HepG2 (cell line): ENCODE measurements around the gene ELP5. TPM values are rescaled to one million over a fixed set of nuclear protein-coding genes. Genes with fewer than 3 reads are reported as not detected.
A peak's percentile ranks its signal among the peaks of the same experiment; 100 is the strongest.

Source experiments
- ATF5 ChIP-seq: sonication (generic); formaldehyde crosslinking; IDR thresholded peaks from 2 replicates; pipeline ENCODE4 v1.4.0; 2020; ENCODE audit warnings: mild to moderate bottlenecking, low read depth, missing genetic modification reagents
- ATF7-NPFF ChIP-seq: sonication (generic); formaldehyde crosslinking; IDR thresholded peaks from 2 replicates; pipeline ENCODE4 v1.8.1; 2023; ENCODE audit warnings: mild to moderate bottlenecking, low read depth, missing genetic modification reagents, moderate library complexity
- EP300 ChIP-seq, 3 experiments: sonication (generic) in 1 of 3; formaldehyde crosslinking in 1 of 3; IDR thresholded peaks; 2 replicates each; pipeline versions ENCODE4 v1.5.1 to v1.6.1; 2011 to 2020; ENCODE audit warnings: low read depth in 2 of 3, low read length in 2 of 3, borderline replicate concordance in 1 of 3, improper control_type of control experiment in 1 of 3, mild to moderate bottlenecking in 1 of 3, missing genetic modification reagents in 1 of 3, moderate library complexity in 1 of 3
- HNRNPK ChIP-seq: fragments of 200-400 bp; formaldehyde crosslinking; IDR thresholded peaks from 2 replicates; pipeline ENCODE4 v1.6.1; 2018; ENCODE audit warnings: low read length, low read depth, moderate library complexity, mild to moderate bottlenecking; ENCODE audit not compliant: poor library complexity, severe bottlenecking
- JUN ChIP-seq: sonication (generic); formaldehyde crosslinking; IDR thresholded peaks from 2 replicates; pipeline ENCODE4 v1.4.0; 2020; ENCODE audit warnings: mild to moderate bottlenecking, missing genetic modification reagents
- MTF1 ChIP-seq: sonication (generic); formaldehyde crosslinking; IDR thresholded peaks from 2 replicates; pipeline ENCODE4 v1.5.0; 2020; ENCODE audit warnings: missing genetic modification reagents
- NFYC ChIP-seq: IDR thresholded peaks from 2 replicates; pipeline ENCODE4 v1.6.1; 2016; ENCODE audit warnings: missing genetic modification reagents, missing compliant biosample characterization
- PCBP1 ChIP-seq: fragments of 200-400 bp; formaldehyde crosslinking; IDR thresholded peaks from 2 replicates; pipeline ENCODE4 v1.6.1; 2017; ENCODE audit warnings: mild to moderate bottlenecking, low read depth, low read length, borderline replicate concordance
- RFX5 ChIP-seq: IDR thresholded peaks from 2 replicates; pipeline ENCODE4 v1.6.1; 2011; ENCODE audit warnings: low read depth, low read length, improper control_type of control experiment
- SIX1 ChIP-seq: sonication (generic); formaldehyde crosslinking; IDR thresholded peaks from 2 replicates; pipeline ENCODE4 v1.4.0; 2020; ENCODE audit warnings: missing genetic modification reagents, borderline replicate concordance
- ZGPAT ChIP-seq: IDR thresholded peaks from 2 replicates; pipeline ENCODE4 v1.6.1; 2016; ENCODE audit warnings: mild to moderate bottlenecking
- ZNF280D ChIP-seq: sonication (generic); formaldehyde crosslinking; IDR thresholded peaks from 2 replicates; pipeline ENCODE4 v1.5.1; 2020; ENCODE audit warnings: mild to moderate bottlenecking, missing genetic modification reagents
- ZNF331 ChIP-seq: sonication (generic); formaldehyde crosslinking; IDR thresholded peaks from 2 replicates; pipeline ENCODE4 v1.4.0; 2020; ENCODE audit warnings: missing genetic modification reagents
- ZNF547 ChIP-seq: sonication (generic); formaldehyde crosslinking; IDR thresholded peaks from 2 replicates; pipeline ENCODE4 v1.5.1; 2020; ENCODE audit warnings: mild to moderate bottlenecking, missing genetic modification reagents
- ZNF572 ChIP-seq: sonication (generic); formaldehyde crosslinking; IDR thresholded peaks from 2 replicates; pipeline ENCODE4 v1.5.1; 2020; ENCODE audit warnings: mild to moderate bottlenecking, missing genetic modification reagents
- polyA plus RNA-seq, 8 experiments: library from polyadenylated mRNA; depleted of rRNA in 3 of 8; stranded (reverse) in 7 of 8; unstranded in 1 of 8; fragments of >200 nt; fragmentation: Illumina TruSeq in 4 of 8; extraction: Trizol in 4 of 8; gene quantifications; 2 replicates each; pipeline versions ENCODE4 v1.2.1 to v1.2.3, GENCODE V29; 2011 to 2016; ENCODE audit warnings: low read depth in 4 of 8, missing spikeins in 1 of 8, mixed read lengths in 1 of 8; ENCODE audit not compliant: insufficient read depth in 1 of 8
- total RNA-seq, 5 experiments: library from RNA; depleted of rRNA; stranded (reverse); fragments of >200 nt; fragmentation: Illumina TruSeq; extraction: Trizol; gene quantifications; 2 replicates each; pipeline ENCODE4 v1.2.3, GENCODE V29; 2016; ENCODE audit warnings: low read depth in 1 of 5

Gene ELP5
- total and polyA plus RNA-seq, 2 of the 13 experiments (the other 11 are each of a cell fraction or from before 2014, with no cell fraction given), result 67.6 to 69.8 TPM

GRCh38 chr17:7214300-7215135 lies 37.5 kb upstream of the ELP5 start (continued):
- TF ChIP-seq ZNF280D (0 out of 2 replicates have a peak, but pooled peaks have one; percentile 19), MTF1 (CRISPR knock-in tag) (no peak), ATF5 (CRISPR knock-in tag) (no peak), HNRNPK (peak; percentile 78), ZGPAT (peak; percentile 40; the same call in 1 of the 2 replicates), EP300 (IDR thresholded peaks at IDR 0.05; ENCODE audit: low read depth in 2 of 2, low read length in 2 of 2) (no peak), EP300 (CRISPR knock-in tag; IDR thresholded peaks at IDR 0.05; ENCODE audit: borderline replicate concordance) (no peak; the same call in 1 of the 2 replicates), JUN (CRISPR knock-in tag) (no peak), ZNF572 (0 out of 2 replicates have a peak, but pooled peaks have one; percentile 47), SIX1 (CRISPR knock-in tag) (no peak), NFYC (CRISPR knock-in tag) (peak; percentile 85), ZNF331 (CRISPR knock-in tag) (no peak), ZNF547 (CRISPR knock-in tag) (no peak), PCBP1 (0 out of 2 replicates have a peak, but pooled peaks have one; percentile 75), ATF7-NPFF (CRISPR knock-in tag) (no peak), RFX5 (peak; percentile 93)
